A673 (cell line): ENCODE measurements around the gene SCEL.

Experiments
- CTCF ChIP-seq: fragments of 300-800, 200-600 bp; sonication (generic); conservative IDR thresholded peaks from 2 replicates; pipeline ENCODE4 v1.5.1; 2017; ENCODE audit warnings: low read depth, mild to moderate bottlenecking, antibody characterized with exemption, low read length, moderate library complexity, mixed read lengths
- EZH2 ChIP-seq: fragments of 200-600 bp; sonication (generic); IDR thresholded peaks from 2 replicates; pipeline ENCODE4 v1.6.1; 2017; ENCODE audit warnings: borderline replicate concordance, low read depth, mild to moderate bottlenecking, mixed read lengths, antibody characterized with exemption, low read length; ENCODE audit not compliant: poor library complexity, severe bottlenecking

- peak; percentile 61 for TF ChIP-seq CTCF
- no peak for TF ChIP-seq EZH2
Measured at GRCh38 chr13:77492982-77493381, 42.5 kb upstream of the SCEL start.
